GM21619 (cell line): ENCODE data around the gene NRBP1.
"Not testable (repeated sequence)": the region's sequence is repeated elsewhere in the genome, so short reads cannot be mapped to it uniquely, and the experiment has no call there.

Experiments
- ATAC-seq: cut with Tn5 transposase; IDR thresholded peaks from one replicate; pipeline ENCODE4 v1.9.1; 2021; ENCODE audit not compliant: unreplicated experiment

NRBP1 gene

GRCh38 chr2:27421660-27422250 is 6.7 kb upstream of the NRBP1 start:
- no peak for ATAC-seq

DNA sequence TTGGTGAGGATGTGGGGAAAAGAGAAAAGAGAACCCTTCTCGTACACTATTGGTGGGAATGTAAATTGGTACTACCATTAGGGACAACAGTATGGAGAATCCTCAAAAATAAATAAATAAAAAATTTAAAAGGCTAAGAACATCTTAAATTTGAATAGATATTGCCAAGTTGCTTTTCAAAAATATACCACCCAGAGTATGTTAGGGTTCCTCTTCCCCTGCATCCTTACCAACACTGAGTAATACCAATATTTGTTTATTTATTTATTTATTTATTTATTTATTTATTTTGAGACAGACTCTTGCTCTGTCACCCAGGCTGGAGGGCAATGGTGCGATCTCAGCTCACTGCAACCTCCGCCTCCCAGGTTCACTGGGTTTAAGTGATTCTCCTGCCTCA is 5.5 kb upstream of the NRBP1 start:
- no peak for ATAC-seq

GRCh38 chr2:27425039-27425438 is 3.4 kb upstream of the NRBP1 start:
- ATAC-seq: not testable (repeated sequence)

- ATAC-seq: no peak
These were observed 593 bp upstream of the NRBP1 start for GRCh38 chr2:27427863-27428212.

- peak; percentile 68 for ATAC-seq
These were observed 629 bp downstream of the NRBP1 start for GRCh38 chr2:27428978-27429541.

DNA sequence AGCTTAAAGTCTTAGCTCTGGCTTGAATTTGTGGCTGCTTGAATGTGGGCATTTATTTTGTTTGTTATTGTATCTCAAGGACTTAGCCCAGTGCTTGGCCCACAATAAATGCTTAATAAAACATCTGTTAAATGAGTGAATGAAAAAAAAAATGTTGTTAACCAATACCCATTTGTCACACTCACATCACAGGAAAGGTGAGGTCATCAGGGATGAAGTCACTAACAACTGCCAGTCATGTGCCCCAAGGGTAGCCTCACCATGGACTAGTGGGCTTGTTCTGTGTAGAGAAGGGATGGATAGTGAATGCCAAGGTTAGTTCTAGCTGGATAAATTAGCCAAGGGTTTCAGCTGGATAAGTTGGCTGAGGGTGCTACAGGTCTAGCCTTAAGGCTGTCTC is 3.0 kb downstream of the NRBP1 start:
- no peak for ATAC-seq

DNA sequence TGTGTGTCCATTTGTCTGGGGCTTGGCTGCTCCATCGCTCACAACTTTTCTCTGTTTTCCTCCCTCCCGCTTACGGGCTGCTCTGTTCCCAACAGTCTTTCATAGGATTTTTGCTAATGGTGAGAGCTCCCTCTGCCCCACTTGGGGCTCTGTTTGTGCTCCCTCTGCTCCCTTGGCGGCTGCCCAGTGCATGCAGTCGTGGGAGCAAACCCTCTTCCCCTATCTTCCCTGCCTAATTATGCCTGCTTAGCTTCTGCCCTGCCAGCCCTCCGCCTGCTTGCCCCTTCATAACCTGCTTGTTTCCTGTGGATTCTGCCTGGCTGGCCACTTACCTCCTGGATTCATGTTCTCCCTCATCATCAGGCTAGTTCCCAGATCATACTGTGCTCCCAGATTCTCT is 7.2 kb downstream of the NRBP1 start:
- ATAC-seq: no peak

DNA sequence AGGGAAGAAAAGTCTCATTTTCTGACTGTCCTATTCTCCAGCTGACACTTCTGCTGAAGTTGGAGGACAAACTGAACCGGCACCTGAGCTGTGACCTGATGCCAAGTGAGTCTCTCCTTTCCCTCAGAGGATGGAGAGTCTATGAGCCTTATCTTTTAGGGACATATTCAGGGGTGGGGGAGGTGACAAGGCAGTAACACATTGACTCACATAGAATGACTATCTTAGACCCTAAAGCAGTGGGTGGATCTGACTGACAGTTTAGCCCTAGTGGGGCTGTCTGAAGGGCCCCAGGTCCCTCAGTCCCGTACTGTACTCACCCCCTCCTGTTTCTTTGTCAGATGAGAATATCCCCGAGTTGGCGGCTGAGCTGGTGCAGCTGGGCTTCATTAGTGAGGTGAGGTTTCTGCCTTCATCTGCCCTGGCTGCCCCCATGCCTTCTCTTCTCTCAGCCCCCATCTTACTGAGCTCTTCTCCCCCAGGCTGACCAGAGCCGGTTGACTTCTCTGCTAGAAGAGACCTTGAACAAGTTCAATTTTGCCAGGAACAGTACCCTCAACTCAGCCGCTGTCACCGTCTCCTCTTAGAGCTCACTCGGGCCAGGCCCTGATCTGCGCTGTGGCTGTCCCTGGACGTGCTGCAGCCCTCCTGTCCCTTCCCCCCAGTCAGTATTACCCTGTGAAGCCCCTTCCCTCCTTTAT is 12.9 kb downstream of the NRBP1 start:
- ATAC-seq: no peak

DNA sequence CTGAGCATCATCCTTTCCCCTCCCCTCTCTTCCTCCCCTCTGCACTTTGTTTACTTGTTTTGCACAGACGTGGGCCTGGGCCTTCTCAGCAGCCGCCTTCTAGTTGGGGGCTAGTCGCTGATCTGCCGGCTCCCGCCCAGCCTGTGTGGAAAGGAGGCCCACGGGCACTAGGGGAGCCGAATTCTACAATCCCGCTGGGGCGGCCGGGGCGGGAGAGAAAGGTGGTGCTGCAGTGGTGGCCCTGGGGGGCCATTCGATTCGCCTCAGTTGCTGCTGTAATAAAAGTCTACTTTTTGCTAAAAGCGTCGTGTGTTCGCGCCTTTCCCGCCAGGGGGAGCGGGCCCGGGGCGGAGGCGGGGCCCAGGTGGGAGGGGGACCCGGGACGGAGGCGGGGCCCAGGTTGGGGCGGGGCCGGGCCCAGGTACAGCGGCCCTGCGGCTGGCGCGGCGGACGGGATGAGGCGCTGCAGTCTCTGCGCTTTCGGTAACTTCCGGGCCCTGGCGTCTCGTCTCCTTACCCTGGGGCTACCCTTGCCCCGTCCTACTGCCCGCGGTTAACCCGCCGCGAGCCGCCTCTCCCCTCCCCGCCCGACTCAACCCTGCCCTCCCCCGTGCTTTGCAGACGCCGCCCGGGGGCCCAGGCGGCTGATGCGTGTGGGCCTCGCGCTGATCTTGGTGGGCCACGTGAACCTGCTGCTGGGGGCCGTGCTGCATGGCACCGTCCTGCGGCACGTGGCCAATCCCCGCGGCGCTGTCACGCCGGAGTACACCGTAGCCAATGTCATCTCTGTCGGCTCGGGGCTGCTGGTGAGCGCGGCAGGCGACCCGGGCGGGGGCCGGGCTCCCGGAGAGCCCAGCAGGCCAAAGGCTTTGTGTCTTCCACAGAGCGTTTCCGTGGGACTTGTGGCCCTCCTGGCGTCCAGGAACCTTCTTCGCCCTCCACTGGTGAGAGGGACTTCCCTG is 13.8 kb downstream of the NRBP1 start, which contains the start of gene KRTCAP3:
KRTCAP3 (plus strand) TSS at position 424 of the 962 bp plus-strand sequence; CDS start at position 456, 32 bp downstream.
- no peak for ATAC-seq

DNA sequence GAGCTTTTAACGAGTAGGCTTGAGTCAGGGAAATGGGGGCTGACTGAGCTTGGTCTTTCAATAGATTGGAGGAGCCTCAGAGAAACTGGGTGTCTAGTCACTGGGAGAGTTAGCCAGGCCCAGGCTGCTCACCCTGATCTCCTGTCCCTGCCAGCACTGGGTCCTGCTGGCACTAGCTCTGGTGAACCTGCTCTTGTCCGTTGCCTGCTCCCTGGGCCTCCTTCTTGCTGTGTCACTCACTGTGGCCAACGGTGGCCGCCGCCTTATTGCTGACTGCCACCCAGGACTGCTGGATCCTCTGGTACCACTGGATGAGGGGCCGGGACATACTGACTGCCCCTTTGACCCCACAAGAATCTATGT is 14.5 kb downstream of the NRBP1 start:
- no peak for ATAC-seq

- ATAC-seq: no peak
These were observed 16.7 kb downstream of the NRBP1 start for GRCh38 chr2:27445155-27445554.

- no peak for ATAC-seq
These were observed 17.2 kb downstream of the NRBP1 start for GRCh38 chr2:27445615-27446014.

DNA sequence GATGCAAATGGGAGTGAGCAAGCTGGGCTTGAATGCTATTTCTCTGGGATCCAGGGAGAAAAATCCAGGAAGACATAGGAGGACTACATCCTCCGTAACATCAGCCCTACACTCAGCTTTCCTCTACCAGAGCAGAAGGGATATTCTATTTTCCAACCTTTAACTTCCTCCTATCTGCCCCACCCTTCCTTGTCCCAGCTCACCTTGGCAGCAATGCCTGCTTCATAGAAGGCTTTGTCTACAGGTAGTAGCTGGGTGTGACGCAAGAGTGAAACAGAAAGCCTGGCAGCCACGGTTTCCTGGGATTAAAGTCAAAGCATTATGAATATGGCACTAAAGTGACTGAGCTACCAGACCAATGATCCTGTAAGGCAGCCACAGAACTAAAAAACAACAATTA is 17.6 kb downstream of the NRBP1 start:
- no peak for ATAC-seq

DNA sequence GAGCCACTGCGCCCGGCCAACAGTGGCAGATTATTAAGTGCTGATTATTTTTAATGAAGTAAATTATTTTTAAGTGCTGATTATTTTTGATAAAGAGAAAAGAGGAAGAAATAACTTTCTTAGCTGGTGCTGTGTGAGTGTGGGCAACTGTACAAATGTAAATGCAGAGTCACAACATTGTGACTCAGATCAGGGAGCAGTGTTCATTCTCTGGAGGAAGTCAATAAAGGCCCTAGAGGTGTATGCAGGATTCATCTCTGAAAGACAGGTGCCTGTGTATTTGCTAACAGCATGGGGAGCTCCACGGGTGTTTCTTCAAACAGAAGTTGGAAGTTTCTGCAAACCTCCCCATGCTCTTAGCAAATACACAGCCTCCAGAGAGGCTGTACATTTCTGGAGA is 19.9 kb downstream of the NRBP1 start:
- no peak for ATAC-seq

DNA sequence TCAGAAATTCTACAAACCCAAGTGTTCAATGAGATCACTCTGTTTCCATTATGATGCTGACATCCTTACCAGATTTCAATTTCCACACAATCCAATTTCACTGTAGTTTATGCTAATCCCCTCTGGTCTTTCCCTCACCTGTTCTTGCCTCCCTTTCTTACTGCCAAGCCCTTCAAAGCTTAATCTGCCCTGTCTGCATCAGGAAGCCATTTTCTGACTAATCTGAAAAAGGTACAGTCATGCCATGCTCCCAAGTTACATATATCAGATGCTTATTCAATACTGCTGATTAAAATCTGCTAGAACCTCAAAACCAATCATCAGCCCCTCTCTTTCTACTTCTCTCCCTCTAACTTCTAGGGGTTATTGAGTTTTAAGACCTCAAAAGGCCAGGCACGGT is 22.7 kb downstream of the NRBP1 start:
- ATAC-seq: no peak

GRCh38 chr2:27453968-27454367 is 25.5 kb downstream of the NRBP1 start:
- ATAC-seq: no peak

DNA sequence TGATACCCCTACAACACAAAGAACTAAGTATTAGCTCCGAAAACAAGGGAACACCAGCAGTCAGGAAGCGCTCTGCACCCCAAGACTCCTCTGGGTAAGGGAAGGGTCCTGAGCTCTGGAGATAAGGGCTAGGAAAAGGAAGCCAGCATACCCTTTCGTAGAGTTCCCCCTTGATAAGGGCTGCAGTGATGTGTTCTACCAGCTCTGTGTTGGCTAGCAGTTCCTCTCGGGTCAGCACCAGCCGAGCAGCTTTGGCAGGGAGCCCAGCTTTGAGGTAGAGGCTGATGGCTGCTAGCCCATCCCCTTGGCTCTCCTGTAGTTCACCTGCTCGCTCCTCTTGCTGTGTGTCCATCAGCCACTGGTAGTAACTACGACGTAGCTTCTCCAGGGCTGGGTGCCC is 32.7 kb downstream of the NRBP1 start:
- ATAC-seq: no peak

- no peak for ATAC-seq
These were observed 36.0 kb downstream of the NRBP1 start for GRCh38 chr2:27464443-27464842.

DNA sequence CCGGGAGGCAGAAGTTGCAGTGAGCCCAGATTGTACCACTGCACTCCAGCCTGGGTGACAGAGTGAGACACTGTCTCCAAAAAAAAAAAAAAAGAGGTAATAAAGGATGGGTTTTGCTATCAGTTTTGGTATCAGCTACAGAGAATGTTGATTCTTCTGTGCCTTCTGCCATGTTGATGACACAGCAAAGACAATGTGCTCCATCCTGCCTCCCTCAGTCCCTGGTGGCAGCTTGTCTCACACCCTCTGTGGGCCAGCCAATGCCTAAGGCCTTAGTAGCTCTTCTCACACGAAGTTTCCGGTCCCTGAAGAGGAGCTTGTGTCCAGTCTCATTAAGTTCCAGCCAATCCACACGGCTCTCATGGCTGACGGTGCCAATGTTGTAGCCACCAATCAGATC is 43.5 kb downstream of the NRBP1 start:
- ATAC-seq: no peak

DNA sequence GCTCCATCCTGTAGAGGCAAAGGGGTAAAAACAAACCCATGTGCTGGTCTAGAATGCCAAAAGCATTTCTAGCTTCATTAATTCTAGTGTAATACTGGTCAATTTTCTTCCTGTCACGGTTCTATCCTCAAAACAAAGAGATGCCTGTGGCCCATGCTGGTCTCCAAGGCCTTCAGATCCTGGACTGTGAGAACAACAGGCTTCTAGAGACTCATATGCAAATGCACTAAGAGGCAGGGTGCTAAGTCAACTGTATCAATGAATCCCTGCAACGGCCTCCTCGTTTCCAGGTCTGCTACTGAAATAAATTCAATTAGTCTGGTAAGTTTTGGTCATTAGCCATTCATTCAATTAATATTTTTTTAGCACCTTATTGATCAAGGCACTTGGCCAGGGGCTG is 57.1 kb downstream of the NRBP1 start:
- no peak for ATAC-seq

- no peak for ATAC-seq
These were observed 60.7 kb downstream of the NRBP1 start for GRCh38 chr2:27489118-27489497.
